Measurements from ENCODE around the gene KIF22. TPM values are rescaled to one million over a fixed set of nuclear protein-coding genes. Genes with fewer than 3 reads are reported as not detected.

The KIF22 gene
- total and polyA plus RNA-seq, 2 donors (not counting 1 experiment from before 2014, with no cell fraction given), result 12.3 to 17.7 TPM

GRCh38 chr16:29834079-29834478, 43.5 kb downstream of the KIF22 start:
- H3K36me3 ChIP-seq (ENCODE audit: control insufficient read depth, insufficient read depth, low read length), result peaks cover 40% of the 10 kb centered on the region
- no peak overlapping the region for H3K4me3 ChIP-seq (replicated peaks in 1 of 4; ENCODE audit: control extremely low read depth in 1 of 4, insufficient read depth in 1 of 4, low read depth in 3 of 4, low read length in 4 of 4)
- peaks cover 28% of the 10 kb centered on the region for H3K79me2 ChIP-seq (ENCODE audit: control insufficient read depth, insufficient read depth, low read length)
- no peaks in the 10 kb centered on the region for H3K27me3 ChIP-seq (ENCODE audit: control insufficient read depth, insufficient read depth, low read length)
- H3K4me2 ChIP-seq (ENCODE audit: extremely low read depth, insufficient read depth, low read length), result no peak overlapping the region
- H3K9ac ChIP-seq (ENCODE audit: insufficient read depth, low read length), result no peak overlapping the region
- no peak for TF ChIP-seq EZH2 (IDR thresholded peaks at IDR 0.05; ENCODE audit: low read length, missing control alignments)
- no peak for TF ChIP-seq CTCF (conservative IDR thresholded peaks at IDR 0.05 in 1 of 2, IDR thresholded peaks at IDR 0.05 in 1 of 2; ENCODE audit: low read depth in 1 of 2, low read length in 2 of 2)
- H3K27ac ChIP-seq (ENCODE audit: insufficient read depth, low read length), result no peak overlapping the region
- no peak overlapping the region for H2AFZ ChIP-seq (ENCODE audit: low read length)
- H3K4me1 ChIP-seq (ENCODE audit: control insufficient read depth, extremely low read depth, insufficient read depth, low read length), result no peaks in the 10 kb centered on the region
- no peak for DNase-seq (ENCODE audit: low read depth in 2 of 2)
- H4K20me1 ChIP-seq (ENCODE audit: control insufficient read depth, extremely low read depth, insufficient read depth, low read length), result no peaks in the 10 kb centered on the region
- H3K9me3 ChIP-seq (ENCODE audit: control insufficient read depth, insufficient read depth, low read depth, low read length), result no peaks in the 10 kb centered on the region

GRCh38 chr16:29835926-29836325, 45.4 kb downstream of the KIF22 start:
- Histone ChIP-seq H3K27me3 (ENCODE audit: control insufficient read depth, insufficient read depth, low read length) (no peaks in the 10 kb centered on the region), H3K4me1 (ENCODE audit: control insufficient read depth, extremely low read depth, insufficient read depth, low read length) (no peaks in the 10 kb centered on the region), H3K4me3 (replicated peaks in 1 of 4; ENCODE audit: control extremely low read depth in 1 of 4, insufficient read depth in 1 of 4, low read depth in 3 of 4, low read length in 4 of 4) (no peak overlapping the region), H3K9me3 (ENCODE audit: control insufficient read depth, insufficient read depth, low read depth, low read length) (no peaks in the 10 kb centered on the region), H3K79me2 (ENCODE audit: control insufficient read depth, insufficient read depth, low read length) (peaks cover 9% of the 10 kb centered on the region), H2AFZ (ENCODE audit: low read length) (no peak overlapping the region), H3K4me2 (ENCODE audit: extremely low read depth, insufficient read depth, low read length) (no peak overlapping the region), H4K20me1 (ENCODE audit: control insufficient read depth, extremely low read depth, insufficient read depth, low read length) (no peaks in the 10 kb centered on the region), H3K36me3 (ENCODE audit: control insufficient read depth, insufficient read depth, low read length) (peaks cover 39% of the 10 kb centered on the region), H3K9ac (ENCODE audit: insufficient read depth, low read length) (no peak overlapping the region), H3K27ac (ENCODE audit: insufficient read depth, low read length) (no peak overlapping the region)
- no peak for DNase-seq (ENCODE audit: low read depth in 2 of 2)
- TF ChIP-seq CTCF (conservative IDR thresholded peaks at IDR 0.05 in 1 of 2, IDR thresholded peaks at IDR 0.05 in 1 of 2; ENCODE audit: low read depth in 1 of 2, low read length in 2 of 2) (no peak), EZH2 (IDR thresholded peaks at IDR 0.05; ENCODE audit: low read length, missing control alignments) (no peak)

- H3K36me3 ChIP-seq (ENCODE audit: control insufficient read depth, insufficient read depth, low read length), result peaks cover 45% of the 10 kb centered on the region
- no peak overlapping the region for H3K4me2 ChIP-seq (ENCODE audit: extremely low read depth, insufficient read depth, low read length)
- no peak overlapping the region for H3K9ac ChIP-seq (ENCODE audit: insufficient read depth, low read length)
- TF ChIP-seq EZH2 (IDR thresholded peaks at IDR 0.05; ENCODE audit: low read length, missing control alignments) (no peak), CTCF (conservative IDR thresholded peaks at IDR 0.05 in 1 of 2, IDR thresholded peaks at IDR 0.05 in 1 of 2; ENCODE audit: low read depth in 1 of 2, low read length in 2 of 2) (no peak)
- H2AFZ ChIP-seq (ENCODE audit: low read length), result no peak overlapping the region
- no peaks in the 10 kb centered on the region for H3K4me1 ChIP-seq (ENCODE audit: control insufficient read depth, extremely low read depth, insufficient read depth, low read length)
- peaks cover 5% of the 10 kb centered on the region for H3K79me2 ChIP-seq (ENCODE audit: control insufficient read depth, insufficient read depth, low read length)
- no peaks in the 10 kb centered on the region for H3K27me3 ChIP-seq (ENCODE audit: control insufficient read depth, insufficient read depth, low read length)
- H3K27ac ChIP-seq (ENCODE audit: insufficient read depth, low read length), result no peak overlapping the region
- no peak for DNase-seq (ENCODE audit: low read depth in 2 of 2)
- no peak overlapping the region for H3K4me3 ChIP-seq (replicated peaks in 1 of 4; ENCODE audit: control extremely low read depth in 1 of 4, insufficient read depth in 1 of 4, low read depth in 3 of 4, low read length in 4 of 4)
- no peaks in the 10 kb centered on the region for H3K9me3 ChIP-seq (ENCODE audit: control insufficient read depth, insufficient read depth, low read depth, low read length)
- H4K20me1 ChIP-seq (ENCODE audit: control insufficient read depth, extremely low read depth, insufficient read depth, low read length), result no peaks in the 10 kb centered on the region
Observed at GRCh38 chr16:29836623-29837022, 46.1 kb downstream of the KIF22 start.

All from fibroblast of lung (primary cell).